Body of pancreas (tissue), 4 donors: Measurements from ENCODE around the gene EVL. TPM values are rescaled to one million over a fixed set of nuclear protein-coding genes. Genes with fewer than 3 reads are reported as not detected.

Source experiments
- ATAC-seq: fragments of 150-250 bp; one replicate; pipeline ENCODE4 v1.9.1; 2016
- DNase-seq, 4 donors: peaks; one replicate each; pipeline ENCODE4 v3.0.0-alpha.2; 2019
- H3K27ac ChIP-seq, 4 donors: fragments of 200-600 bp; sonication (generic); 1 replicate in 3 of 4; 2 replicates in 1 of 4; pipeline versions ENCODE4 v1.5.1 to v1.6.1; 2016 to 2019; ENCODE audit warnings: mild to moderate bottlenecking in 1 of 4, mixed read lengths in 1 of 4, moderate library complexity in 1 of 4
- H3K27me3 ChIP-seq, 2 donors: fragments of 200-600 bp; sonication (generic); one replicate each; pipeline ENCODE4 v1.6.0; 2016; ENCODE audit warnings: mild to moderate bottlenecking in 1 of 2
- H3K36me3 ChIP-seq, 2 donors: fragments of 200-600 bp; sonication (generic); replicated peaks in 1 of 2; 2 replicates each; pipeline ENCODE4 v1.5.1; 2016; ENCODE audit warnings: low read depth in 2 of 2; ENCODE audit not compliant: insufficient read depth in 1 of 2
- H3K4me1 ChIP-seq: fragments of 200-600 bp; sonication (generic); one replicate; pipeline ENCODE4 v1.6.0; 2016
- H3K4me3 ChIP-seq, 2 donors: fragments of 200-600 bp; sonication (generic); 1 replicate in 1 of 2; 2 replicates in 1 of 2; pipeline ENCODE4 v1.5.1; 2016 to 2019
- H3K9me3 ChIP-seq, 3 donors: fragments of 200-600 bp; sonication (generic); 1 replicate in 2 of 3; 2 replicates in 1 of 3; pipeline ENCODE4 v1.5.1; 2016
- CTCF ChIP-seq, 7 experiments: fragments of 450-650 bp in 4 of 7; fragments of 200-600 bp in 3 of 7; sonication (generic) in 3 of 7; IDR thresholded peaks; one replicate each; pipeline ENCODE4 v1.5.1; 2016 to 2019; ENCODE audit warnings: antibody characterized with exemption in 7 of 7
- POLR2A ChIP-seq, 3 donors: fragments of 450-650 bp; IDR thresholded peaks; one replicate each; pipeline ENCODE4 v1.6.1; 2016; ENCODE audit warnings: antibody characterized with exemption in 3 of 3, mild to moderate bottlenecking in 2 of 3
- WGBS, 2 donors: methylation state at CpG; one replicate each; pipeline ENCODE4 v1.1.5; 2017; 5-methylcytosine and 5-hydroxymethylcytosine counted together
- intact Hi-C: fragments of 100-400 bp; cut with DNase I; formaldehyde crosslinking; loops from one replicate; pipeline ENCODE4 v1.15.1; 2023
- total RNA-seq, 2 donors: library from RNA; depleted of rRNA; stranded (reverse); fragments of >200 nt; gene quantifications; one replicate each; pipeline ENCODE4 v1.1.0, GENCODE V29; 2016

The EVL gene
- total RNA-seq, 2 donors from 2014 or later = 22.3 to 57.7 TPM

GRCh38 chr14:100038065-100038464 lies 27.2 kb upstream of the EVL start:
- Histone ChIP-seq H3K4me3 (no peak overlapping the region), H3K36me3 (no peaks in the 10 kb centered on the region), H3K4me1 (peaks cover 11% of the 10 kb centered on the region), H3K9me3 (no peaks in the 10 kb centered on the region), H3K27ac (no peak overlapping the region), H3K27me3 (no peaks in the 10 kb centered on the region)
- ATAC-seq = no peak
- TF ChIP-seq POLR2A (IDR thresholded peaks at IDR 0.05) = no peak
- no peak for TF ChIP-seq CTCF (IDR thresholded peaks at IDR 0.05)
- no peak for DNase-seq
- intact Hi-C loops = no loop called here
- 54 to 55% methylated on average over 5 of the region's 5 CpGs for WGBS, 2 donors

- ATAC-seq = no peak
Measured at GRCh38 chr14:100039903-100040302, 25.3 kb upstream of the EVL start.

GRCh38 chr14:100041271-100041670 lies 24.0 kb upstream of the EVL start:
- Histone ChIP-seq H3K27ac (no peak overlapping the region), H3K36me3 (no peaks in the 10 kb centered on the region), H3K9me3 (no peaks in the 10 kb centered on the region), H3K4me1 (peaks cover 11% of the 10 kb centered on the region), H3K4me3 (no peak overlapping the region), H3K27me3 (no peaks in the 10 kb centered on the region)
- TF ChIP-seq POLR2A (IDR thresholded peaks at IDR 0.05) (no peak), CTCF (IDR thresholded peaks at IDR 0.05) (no peak)
- no peak for ATAC-seq
- no peak for DNase-seq
- intact Hi-C loops = no loop called here
- 65 to 73% methylated on average over 2 of the region's 2 CpGs for whole genome bisulfite sequencing, 2 donors

More at GRCh38 chr14:100039903-100040302, 25.3 kb upstream of the EVL start:
- DNase-seq = no peak
- Histone ChIP-seq H3K27me3 (no peaks in the 10 kb centered on the region), H3K9me3 (no peaks in the 10 kb centered on the region), H3K27ac (no peak overlapping the region), H3K4me3 (no peak overlapping the region), H3K36me3 (no peaks in the 10 kb centered on the region), H3K4me1 (peaks cover 11% of the 10 kb centered on the region)
- 89 to 90% methylated on average over 3 of the region's 3 CpGs for WGBS, 2 donors
- intact Hi-C loops = no loop called here
- TF ChIP-seq POLR2A (IDR thresholded peaks at IDR 0.05) (no peak), CTCF (IDR thresholded peaks at IDR 0.05) (no peak)

- intact Hi-C loops = no loop called here
- WGBS, 2 donors = 77 to 91% methylated on average over 6 of the region's 6 CpGs
- no peak for ATAC-seq
- Histone ChIP-seq H3K27ac (no peak overlapping the region), H3K4me1 (peaks cover 11% of the 10 kb centered on the region), H3K36me3 (no peaks in the 10 kb centered on the region), H3K27me3 (no peaks in the 10 kb centered on the region), H3K4me3 (no peak overlapping the region), H3K9me3 (no peaks in the 10 kb centered on the region)
- no peak for TF ChIP-seq POLR2A (IDR thresholded peaks at IDR 0.05)
- TF ChIP-seq CTCF (IDR thresholded peaks at IDR 0.05) = no peak
- DNase-seq = no peak
Measured at GRCh38 chr14:100042286-100042685, 22.9 kb upstream of the EVL start.

- Histone ChIP-seq H3K4me3 (no peak overlapping the region), H3K36me3 (no peaks in the 10 kb centered on the region), H3K9me3 (no peaks in the 10 kb centered on the region), H3K27me3 (no peaks in the 10 kb centered on the region), H3K27ac (no peak overlapping the region), H3K4me1 (no peaks in the 10 kb centered on the region)
- ATAC-seq = no peak
- WGBS, 2 donors = 69 to 75% methylated on average over 4 of the region's 4 CpGs
- DNase-seq = no peak
- no peak for TF ChIP-seq POLR2A (IDR thresholded peaks at IDR 0.05)
- no peak for TF ChIP-seq CTCF (IDR thresholded peaks at IDR 0.05)
- intact Hi-C loops = no loop called here
Measured at GRCh38 chr14:100045642-100046344, 19.4 kb upstream of the EVL start.
